SH-SY5Y (cell line): Measurements from ENCODE around the gene PEDS1.

Experiments
- GATA2 ChIP-seq: IDR thresholded peaks from 2 replicates; pipeline ENCODE4 v1.6.1; 2011; ENCODE audit warnings: mild to moderate bottlenecking, low read depth, low read length
- GATA3 ChIP-seq: IDR thresholded peaks from 2 replicates; pipeline ENCODE4 v1.6.1; 2011; ENCODE audit warnings: low read depth, mild to moderate bottlenecking, low read length, moderate library complexity

The PEDS1 gene

DNA sequence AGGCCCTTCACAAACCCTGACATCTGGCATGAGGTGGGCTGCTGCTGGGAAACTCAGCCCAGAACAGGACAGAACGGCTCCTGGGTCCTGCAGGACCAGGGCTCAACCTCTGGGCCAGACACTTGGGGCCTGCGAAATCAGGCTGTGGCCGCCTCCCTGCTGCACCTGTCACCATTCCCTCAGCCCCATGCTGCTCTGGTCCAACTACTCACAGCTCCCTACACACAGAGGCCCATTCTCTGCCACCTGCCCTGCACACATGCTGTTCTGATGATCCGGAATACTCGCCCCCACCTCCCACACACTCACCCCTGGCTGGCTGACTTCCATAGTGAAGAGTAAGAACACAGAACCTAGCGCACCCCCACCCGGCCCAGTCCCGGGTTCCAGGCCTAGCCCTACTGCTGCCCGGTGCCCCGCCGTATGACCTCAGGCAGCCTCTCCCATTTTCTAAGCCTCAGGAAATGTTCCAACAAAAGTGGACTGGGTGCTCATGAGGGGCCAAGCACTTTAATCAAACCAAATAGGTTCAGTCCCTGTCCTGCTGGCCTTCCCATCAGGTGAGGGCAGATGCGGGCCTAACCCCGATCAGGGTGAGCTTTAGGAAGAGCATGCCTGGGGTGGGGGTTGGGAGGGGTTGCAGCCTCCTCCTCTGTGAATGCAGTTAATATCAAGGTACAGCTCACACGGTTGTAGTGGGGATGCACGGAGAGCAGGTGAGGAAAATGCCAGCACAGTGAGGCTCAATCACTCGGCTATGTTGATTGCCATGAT lies 3.9 kb downstream of the PEDS1 start:
- no peak for TF ChIP-seq GATA3
- no peak for TF ChIP-seq GATA2

- TF ChIP-seq GATA3, result no peak
These were observed 6.5 kb downstream of the PEDS1 start for GRCh38 chr20:50146732-50147662.

DNA sequence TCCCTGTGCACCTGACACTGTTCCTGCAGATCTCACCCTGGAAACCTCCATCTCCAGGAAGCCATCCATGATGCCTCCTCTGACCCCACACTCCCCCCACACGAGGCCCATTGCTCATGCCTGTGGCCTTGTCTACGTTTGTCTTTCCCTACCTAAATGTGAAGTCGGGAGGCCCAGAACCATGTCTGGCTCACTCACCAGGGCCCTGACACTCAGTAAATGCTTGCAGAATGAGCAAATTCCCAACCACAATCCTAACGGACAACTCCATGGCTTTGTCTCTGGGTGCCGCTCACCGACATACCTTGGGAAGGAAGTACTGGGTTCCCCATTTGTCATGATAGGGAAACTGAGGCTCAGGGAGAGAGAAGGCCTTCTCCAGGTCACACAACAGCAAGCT lies 7.3 kb downstream of the PEDS1 start:
- TF ChIP-seq GATA3 (no peak), GATA2 (no peak)

DNA sequence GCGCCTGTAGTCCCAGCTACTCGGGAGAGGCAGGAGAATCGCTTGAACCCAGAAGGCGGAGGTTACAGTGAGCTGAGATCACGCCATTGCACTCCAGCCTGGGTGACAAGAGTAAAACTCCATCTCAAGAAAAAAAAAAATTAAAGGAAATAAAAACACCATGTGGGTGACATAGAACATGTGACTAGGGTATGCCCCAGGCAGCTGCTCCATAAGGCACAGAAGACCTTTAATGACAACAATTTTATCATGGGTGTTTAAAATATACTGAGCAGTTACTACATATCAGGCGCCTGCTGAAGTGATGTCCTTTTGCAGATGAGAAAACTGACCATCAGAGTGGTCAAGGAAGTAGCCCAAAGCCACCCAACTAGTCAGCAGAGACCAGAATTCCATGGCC lies 8.0 kb downstream of the PEDS1 start:
- TF ChIP-seq GATA3 (no peak), GATA2 (no peak)

DNA sequence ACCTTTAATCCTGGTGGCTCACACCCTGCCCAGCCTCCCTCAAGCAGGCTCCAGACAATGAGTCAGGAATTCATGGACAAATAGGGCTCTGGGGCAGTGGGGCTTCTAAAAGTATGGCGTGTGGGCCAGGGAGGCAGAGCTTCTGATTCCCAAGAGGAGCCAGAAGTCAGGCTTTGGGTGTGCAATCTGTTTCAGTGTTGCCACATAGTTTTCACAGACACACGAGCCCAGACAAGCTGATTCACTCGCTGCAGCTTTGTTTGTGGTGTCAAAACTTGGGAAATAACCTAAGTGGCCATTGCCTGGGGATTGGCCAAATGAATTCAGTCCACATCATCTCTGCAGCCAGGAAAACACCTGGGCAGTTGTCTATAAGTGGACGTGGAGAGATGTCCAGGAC lies 9.2 kb downstream of the PEDS1 start:
- no peak for TF ChIP-seq GATA2
- no peak for TF ChIP-seq GATA3

DNA sequence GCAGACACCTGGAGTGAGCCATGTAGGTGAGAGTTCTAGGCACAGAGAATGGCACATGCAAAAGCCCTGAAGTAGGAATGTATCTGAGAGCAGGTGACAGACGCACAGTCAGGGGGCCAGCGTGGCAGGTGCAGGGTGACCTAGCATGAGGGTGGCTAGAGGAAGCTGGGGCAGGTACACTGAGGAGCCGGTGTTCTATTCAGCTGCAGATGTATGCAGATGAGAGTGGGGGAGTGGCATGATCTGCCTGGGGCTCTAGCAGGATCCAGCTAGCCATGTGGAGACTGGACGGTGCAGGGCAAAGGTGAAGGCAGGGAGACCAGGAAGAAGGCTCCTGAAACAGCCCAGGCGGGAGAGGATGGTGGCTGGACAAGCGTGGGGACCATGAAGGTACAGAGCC lies 10.7 kb downstream of the PEDS1 start:
- TF ChIP-seq GATA3 (no peak), GATA2 (no peak)

DNA sequence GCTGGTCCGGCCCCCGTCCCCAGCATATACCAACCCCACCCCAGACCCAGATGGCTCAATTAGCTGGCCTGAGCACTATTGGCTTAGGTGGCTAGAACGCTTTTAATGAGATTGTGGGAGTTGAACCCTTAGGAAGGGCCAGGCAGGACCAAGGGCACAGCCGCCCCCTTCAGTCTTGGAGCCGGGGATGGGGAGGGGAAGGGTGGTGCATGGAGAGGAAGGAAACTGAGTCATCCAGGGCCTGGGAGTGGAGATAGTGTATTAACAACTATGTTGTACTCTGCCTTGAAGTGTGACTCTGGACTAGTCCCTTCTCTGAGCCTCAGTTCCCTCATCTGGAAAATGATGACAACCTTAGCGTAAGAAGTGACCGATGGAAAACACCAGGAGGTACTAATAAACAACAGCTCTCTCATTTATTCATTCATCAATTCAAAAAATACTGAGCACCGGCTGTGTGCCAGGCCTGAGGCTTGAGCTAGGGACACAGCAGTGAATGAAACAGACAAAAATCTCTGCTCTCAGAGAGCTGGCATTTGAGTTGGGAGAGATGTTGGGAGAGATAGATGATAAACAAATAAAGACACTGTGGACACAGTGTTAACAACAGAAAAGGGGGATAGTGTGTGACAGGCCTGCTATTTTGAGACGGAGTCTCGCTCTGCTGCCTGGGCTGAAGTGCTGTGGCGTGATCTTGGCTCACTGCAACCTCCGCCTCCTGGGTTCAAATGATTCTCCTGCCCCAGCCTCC lies 11.5 kb downstream of the PEDS1 start:
- no peak for TF ChIP-seq GATA3
- peak; percentile 66 for TF ChIP-seq GATA2

DNA sequence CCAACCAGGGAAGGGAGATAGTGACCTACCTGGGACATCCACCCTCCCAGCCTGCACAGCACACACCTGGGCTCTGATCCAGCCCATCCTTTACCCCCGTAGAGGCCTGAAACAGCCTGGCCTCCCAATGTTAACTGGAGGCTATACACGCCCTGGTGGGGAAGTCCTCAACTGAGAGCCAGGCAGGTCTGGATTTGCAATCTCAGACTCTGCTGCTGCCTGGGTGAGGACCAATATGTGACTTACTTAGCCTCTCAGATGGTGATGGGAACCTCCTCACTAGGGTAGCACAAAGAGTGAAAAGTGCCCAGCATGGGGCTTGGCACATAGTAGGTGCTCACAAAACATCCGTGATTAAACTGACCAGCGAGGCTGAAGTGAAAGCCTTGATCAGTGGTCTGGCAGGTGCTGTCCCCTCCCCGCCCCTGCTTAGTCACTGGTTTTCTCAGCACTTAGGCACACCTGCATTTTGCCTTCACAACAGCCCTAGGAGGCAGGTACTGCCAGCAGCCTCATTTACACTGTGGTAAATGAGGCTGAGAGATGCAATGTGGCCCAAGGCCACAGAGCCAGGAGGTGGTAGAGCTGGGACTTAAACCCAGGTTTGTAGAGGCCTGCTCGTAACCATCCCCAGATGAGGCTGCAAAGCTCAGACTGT lies 12.4 kb downstream of the PEDS1 start:
- TF ChIP-seq GATA3 (no peak), GATA2 (no peak)

- TF ChIP-seq GATA2 (no peak), GATA3 (no peak)
These were observed 13.1 kb downstream of the PEDS1 start for GRCh38 chr20:50140339-50140859.

GRCh38 chr20:50138479-50139393 lies 14.8 kb downstream of the PEDS1 start:
- TF ChIP-seq GATA3, result no peak
- no peak for TF ChIP-seq GATA2

- TF ChIP-seq GATA3 (no peak), GATA2 (no peak)
These were observed 15.4 kb downstream of the PEDS1 start for GRCh38 chr20:50138120-50138478.

GRCh38 chr20:50136822-50137599 lies 16.5 kb downstream of the PEDS1 start:
- no peak for TF ChIP-seq GATA3
- no peak for TF ChIP-seq GATA2
